ENCODE results near the gene CREB3L4. TPM values are rescaled to one million over a fixed set of nuclear protein-coding genes. Genes with fewer than 3 reads are reported as not detected.
"Not testable (repeated sequence)": the region's sequence is repeated elsewhere in the genome, so short reads cannot be mapped to it uniquely, and the experiment has no call there.

Gene CREB3L4
- total RNA-seq, 2 donors from 2014 or later = 18.2 to 21.5 TPM

DNA sequence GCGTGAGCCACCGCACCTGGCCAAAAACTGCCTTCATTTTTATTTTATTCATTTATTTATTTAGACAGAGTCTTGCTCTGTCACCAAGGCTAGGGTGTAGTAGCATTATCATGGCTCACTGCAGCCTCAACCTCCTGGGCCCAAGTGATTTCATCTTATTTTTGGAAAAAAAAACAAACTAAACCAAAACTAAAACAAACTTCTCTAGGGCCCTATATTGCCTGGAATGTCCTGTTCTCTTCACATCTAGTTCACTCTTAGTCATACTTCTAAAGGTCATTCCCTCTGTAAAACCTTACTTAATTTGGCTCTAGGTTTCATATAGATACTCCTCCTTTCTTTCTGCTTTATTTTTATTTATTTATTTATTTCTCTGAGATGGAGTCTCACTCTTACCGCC lies 38.4 kb downstream of the CREB3L4 start:
- no peak for DNase-seq
- no peak for ATAC-seq
- intact Hi-C loops (cut with DNase I, micrococcal nuclease) = no loop called here

- intact Hi-C loops (cut with DNase I, micrococcal nuclease) = no loop called here
- ATAC-seq = no peak
- DNase-seq = no peak
Observed at GRCh38 chr1:154012129-154012528, 44.4 kb downstream of the CREB3L4 start.

DNA sequence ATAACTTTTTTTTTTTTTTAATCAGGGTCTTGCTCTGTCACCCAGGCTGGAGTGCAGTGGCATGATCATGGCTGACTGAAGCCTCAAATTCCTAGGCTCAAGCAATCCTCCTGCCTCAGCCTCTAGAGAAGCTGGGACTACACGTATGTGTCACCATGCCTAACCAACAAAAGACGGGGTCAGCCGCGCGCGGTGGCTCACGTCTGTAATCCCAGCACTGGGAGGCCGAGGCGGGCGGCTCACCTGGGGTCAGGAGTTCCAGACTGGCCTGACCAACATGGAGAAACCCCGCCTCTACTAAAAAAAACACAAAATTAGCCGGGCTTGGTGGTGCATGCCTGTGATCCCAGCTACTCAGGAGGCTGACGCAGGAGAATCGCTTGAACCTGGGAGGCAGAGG lies 44.8 kb downstream of the CREB3L4 start:
- DNase-seq; intact Hi-C loops (cut with DNase I, micrococcal nuclease); ATAC-seq: not testable (repeated sequence)

- ATAC-seq = peak; percentile 66
- intact Hi-C loops (cut with DNase I, micrococcal nuclease) = no loop called here
- DNase-seq = no peak
Observed at GRCh38 chr1:154014154-154014907, 46.6 kb downstream of the CREB3L4 start.

- ATAC-seq (no peak), DNase-seq (no peak)
- intact Hi-C loops (cut with DNase I, micrococcal nuclease) = no loop called here
Observed at GRCh38 chr1:154019269-154019668, 51.6 kb downstream of the CREB3L4 start.

- ATAC-seq (no peak), DNase-seq (no peak)
- intact Hi-C loops (cut with DNase I, micrococcal nuclease) = no loop called here
Observed at GRCh38 chr1:154019940-154020339, 52.2 kb downstream of the CREB3L4 start.

Small RNAs within 50 kb of the gene (microRNA-seq; reads per million reads assigned to microRNA genes)
- gene MIR6737 = 0 reads per million in 2 donors

Other genes with a start within 250 kb of the CREB3L4 start
- gene INTS3, start 239.9 kb upstream of the CREB3L4 start, total RNA-seq = 10 to 100 TPM; 25.8 to 28.1 TPM
- gene SLC27A3, start 192.5 kb upstream of the CREB3L4 start, total RNA-seq = 10 to 100 TPM; 22.5 to 24.8 TPM
- 10 to 100 TPM; 33.9 to 34.9 TPM for gene GATAD2B, start 44.9 kb upstream of the CREB3L4 start, total RNA-seq
- gene DENND4B, start 21.2 kb upstream of the CREB3L4 start, total RNA-seq = 10 to 100 TPM; 32.1 to 41.7 TPM
- gene CRTC2, start 9.3 kb upstream of the CREB3L4 start, total RNA-seq = 10 to 100 TPM; 21.9 to 30.1 TPM
- 10 to 100 TPM; 68.8 to 70.9 TPM for gene SLC39A1, start 4.4 kb upstream of the CREB3L4 start, total RNA-seq
- gene JTB, start 9.8 kb downstream of the CREB3L4 start, total RNA-seq = 100 to 1,000 TPM; 147 to 149 TPM
- gene RAB13, start 18.4 kb downstream of the CREB3L4 start, total RNA-seq = 10 to 100 TPM; 61.3 to 65.4 TPM
- 1,000 to 10,000 TPM; 1,062 to 1,224 TPM for gene RPS27, start 22.9 kb downstream of the CREB3L4 start, total RNA-seq
- gene NUP210L, start 187.2 kb downstream of the CREB3L4 start, total RNA-seq = under 1 TPM in 1 of 2 donors, not detected in 1; 0.06 TPM
- gene TPM3, start 224.2 kb downstream of the CREB3L4 start, total RNA-seq = 100 to 1,000 TPM; 490 to 491 TPM
- not detected for gene CFAP141, start 238.4 kb downstream of the CREB3L4 start, total RNA-seq